CD14-positive monocyte (primary cell): ENCODE results near the gene GRIA3. TPM values are rescaled to one million over a fixed set of nuclear protein-coding genes. Genes with fewer than 3 reads are reported as not detected.

ENCODE experiments used
- DNase-seq, 3 donors: peaks; one replicate each; pipeline ENCODE4 v3.0.0-alpha.2; 2011 to 2022
- H2AFZ ChIP-seq: 2 replicates; pipeline ENCODE4 v1.6.0; 2012; ENCODE audit warnings: mild to moderate bottlenecking, low read depth, low read length, inconsistent platforms; ENCODE audit not compliant: insufficient read depth, poor library complexity, severe bottlenecking
- H3K27ac ChIP-seq, 2 donors: 1 replicate in 1 of 2; 2 replicates in 1 of 2; pipeline ENCODE4 v1.5.1; 2012 to 2013; ENCODE audit warnings: low read length in 2 of 2, control low read depth in 1 of 2, inconsistent platforms in 1 of 2, low read depth in 1 of 2, mild to moderate bottlenecking in 1 of 2
- H3K27me3 ChIP-seq, 2 donors: one replicate each; pipeline versions ENCODE4 v1.6.0 to v1.6.1; 2011 to 2013; ENCODE audit warnings: low read length in 2 of 2; ENCODE audit not compliant: control insufficient read depth in 2 of 2, insufficient read depth in 2 of 2
- H3K36me3 ChIP-seq, 2 donors: replicated peaks in 1 of 2; 1 replicate in 1 of 2; 2 replicates in 1 of 2; pipeline versions ENCODE4 v1.5.1 to v1.6.1; 2012 to 2013; ENCODE audit warnings: low read length in 2 of 2, control low read depth in 1 of 2, inconsistent platforms in 1 of 2, mild to moderate bottlenecking in 1 of 2; ENCODE audit not compliant: insufficient read depth in 2 of 2, control insufficient read depth in 1 of 2
- H3K4me1 ChIP-seq, 2 donors: 1 replicate in 1 of 2; 2 replicates in 1 of 2; pipeline versions ENCODE4 v1.5.1 to v1.6.1; 2012 to 2013; ENCODE audit warnings: low read length in 2 of 2, control low read depth in 1 of 2, inconsistent platforms in 1 of 2, mild to moderate bottlenecking in 1 of 2, moderate library complexity in 1 of 2; ENCODE audit not compliant: insufficient read depth in 2 of 2, control insufficient read depth in 1 of 2
- H3K4me2 ChIP-seq: replicated peaks from 2 replicates; pipeline ENCODE3; 2012; ENCODE audit warnings: low read length, moderate library complexity, mild to moderate bottlenecking; ENCODE audit not compliant: poor library complexity, severe bottlenecking; ENCODE audit errors: extremely low read depth
- H3K4me3 ChIP-seq, 3 experiments: fragments of 200-600 bp in 1 of 3; sonication (generic) in 1 of 3; replicated peaks in 1 of 3; 1 replicate in 2 of 3; 2 replicates in 1 of 3; pipeline ENCODE4 v1.5.1; 2011 to 2013; ENCODE audit warnings: low read length in 3 of 3, mild to moderate bottlenecking in 3 of 3, control low read depth in 2 of 3, low read depth in 2 of 3, inconsistent platforms in 1 of 3, moderate library complexity in 1 of 3
- H3K79me2 ChIP-seq: 2 replicates; pipeline ENCODE4 v1.6.0; 2012; ENCODE audit warnings: mild to moderate bottlenecking, control low read depth, inconsistent platforms, low read length, moderate library complexity; ENCODE audit not compliant: insufficient read depth
- H3K9ac ChIP-seq: 2 replicates; pipeline ENCODE4 v1.6.0; 2017; ENCODE audit warnings: low read length, mild to moderate bottlenecking; ENCODE audit not compliant: insufficient read depth, poor library complexity, severe bottlenecking
- H3K9me3 ChIP-seq, 2 donors: replicated peaks in 1 of 2; 1 replicate in 1 of 2; 2 replicates in 1 of 2; pipeline versions ENCODE4 v1.5.1 to v1.6.1; 2012 to 2013; ENCODE audit warnings: low read length in 2 of 2, control low read depth in 1 of 2; ENCODE audit not compliant: control insufficient read depth in 1 of 2, insufficient read depth in 1 of 2
- H4K20me1 ChIP-seq: 2 replicates; pipeline ENCODE4 v1.6.0; 2012; ENCODE audit warnings: mild to moderate bottlenecking, low read length, control low read depth, moderate library complexity; ENCODE audit not compliant: insufficient read depth
- H3K27ac Mint-ChIP-seq, 7 donors: one replicate each; pipeline ENCODE4 v1.8.0; 2020; ENCODE audit warnings: mild to moderate bottlenecking in 7 of 7, mixed read lengths in 7 of 7, moderate library complexity in 6 of 7, inconsistent platforms in 2 of 7
- H3K27me3 Mint-ChIP-seq, 3 donors: one replicate each; pipeline ENCODE4 v1.8.0; 2021 to 2022; ENCODE audit warnings: low read depth in 3 of 3, mild to moderate bottlenecking in 3 of 3, mixed read lengths in 3 of 3, moderate library complexity in 3 of 3, inconsistent platforms in 1 of 3
- H3K36me3 Mint-ChIP-seq, 2 donors: one replicate each; pipeline ENCODE4 v1.8.0; 2020; ENCODE audit warnings: mixed read lengths in 2 of 2, inconsistent platforms in 1 of 2, mild to moderate bottlenecking in 1 of 2
- H3K4me1 Mint-ChIP-seq: one replicate; pipeline ENCODE4 v1.8.0; 2020; ENCODE audit warnings: mild to moderate bottlenecking, mixed read lengths
- H3K4me3 Mint-ChIP-seq, 2 donors: one replicate each; pipeline ENCODE4 v1.8.0; 2020; ENCODE audit warnings: mild to moderate bottlenecking in 2 of 2, mixed read lengths in 2 of 2, moderate library complexity in 1 of 2
- H3K9me3 Mint-ChIP-seq, 7 donors: one replicate each; pipeline ENCODE4 v1.8.0; 2020 to 2022; ENCODE audit warnings: mixed read lengths in 7 of 7, mild to moderate bottlenecking in 6 of 7, moderate library complexity in 6 of 7, inconsistent platforms in 2 of 7
- CTCF ChIP-seq: fragments of 200-600 bp; IDR thresholded peaks from one replicate; pipeline ENCODE4 v1.8.0; 2022; ENCODE audit warnings: antibody characterized with exemption, mild to moderate bottlenecking
- whole genome bisulfite sequencing: methylation state at CpG from one replicate; pipeline ENCODE4 v1.1.5; 2013; ENCODE audit warnings: missing lambda C conversion rate; ENCODE audit not compliant: insufficient coverage; 5-methylcytosine and 5-hydroxymethylcytosine counted together
- intact Hi-C, 2 donors: fragments of 100-400 bp; cut with micrococcal nuclease; formaldehyde crosslinking; loops; one replicate each; pipeline versions ENCODE4 v1.15.0 to v1.15.1; 2023
- polyA plus RNA-seq, 3 donors: library from polyadenylated mRNA; depleted of rRNA in 1 of 3; unstranded in 2 of 3; stranded (reverse) in 1 of 3; fragments of 300-500 nt in 2 of 3; fragments of >200 nt in 1 of 3; fragmentation: Illumina TruSeq in 2 of 3; gene quantifications; 1 replicate in 2 of 3; 2 replicates in 1 of 3; pipeline ENCODE4 v1.2.3, GENCODE V29; 2012 to 2021

GRIA3 gene
- polyA plus RNA-seq, 3 donors, result not detected

- H3K27ac Mint-ChIP-seq, result no peak overlapping the region
- H3K4me1 ChIP-seq, result no peaks in the 10 kb centered on the region
- no CpG with 5 or more reads among the region's 3 CpGs for WGBS
- H3K27me3 Mint-ChIP-seq, result peaks cover 0 to 1% (median 1%) of the 10 kb centered on the region in 3 donors
- no peaks in the 10 kb centered on the region for H3K9me3 ChIP-seq
- no peaks in the 10 kb centered on the region for H4K20me1 ChIP-seq
- no peak overlapping the region for H3K27ac ChIP-seq
- no peak for TF ChIP-seq CTCF
- no peak overlapping the region for H3K4me3 Mint-ChIP-seq
- H3K36me3 ChIP-seq, result no peaks in the 10 kb centered on the region
- no peaks in the 10 kb centered on the region for H3K4me1 Mint-ChIP-seq
- no peak overlapping the region for H2AFZ ChIP-seq
- no peaks in the 10 kb centered on the region for H3K79me2 ChIP-seq
- no peak for DNase-seq
- H3K27me3 ChIP-seq, result no peaks in the 10 kb centered on the region
- H3K9ac ChIP-seq, result no peak overlapping the region
- H3K36me3 Mint-ChIP-seq, result no peaks in the 10 kb centered on the region
- H3K4me3 ChIP-seq, result no peak overlapping the region
- H3K4me2 ChIP-seq, result no peak overlapping the region
- H3K9me3 Mint-ChIP-seq, result peaks cover 0 to 2% (median 0%) of the 10 kb centered on the region in 7 donors
- intact Hi-C loops, result no loop called here
Measured at GRCh38 chrX:123203772-123204171, 19.7 kb downstream of the GRIA3 start.

- no CpG with 5 or more reads among the region's 9 CpGs for WGBS
Measured at GRCh38 chrX:123206176-123206575, 22.1 kb downstream of the GRIA3 start.

More at GRCh38 chrX:123206176-123206575, 22.1 kb downstream of the GRIA3 start:
- intact Hi-C loops, result no loop called here
- Histone ChIP-seq H3K4me3 (no peak overlapping the region), H3K27me3 (no peaks in the 10 kb centered on the region), H3K79me2 (no peaks in the 10 kb centered on the region), H3K27ac (no peak overlapping the region), H3K4me2 (no peak overlapping the region), H4K20me1 (no peaks in the 10 kb centered on the region), H3K36me3 (no peaks in the 10 kb centered on the region), H3K9ac (no peak overlapping the region), H3K9me3 (no peaks in the 10 kb centered on the region), H2AFZ (no peak overlapping the region), H3K4me1 (no peaks in the 10 kb centered on the region)
- Mint-ChIP-seq H3K27me3 (peaks cover 0 to 1% (median 0%) of the 10 kb centered on the region in 3 donors), H3K36me3 (no peaks in the 10 kb centered on the region), H3K4me1 (no peaks in the 10 kb centered on the region), H3K27ac (no peak overlapping the region), H3K9me3 (peaks cover 0 to 2% (median 0%) of the 10 kb centered on the region in 7 donors), H3K4me3 (no peak overlapping the region)
- no peak for TF ChIP-seq CTCF
- no peak for DNase-seq
